Heart right ventricle (tissue), 16 donors: ENCODE results near the gene CDC42EP3. TPM values are rescaled to one million over a fixed set of nuclear protein-coding genes. Genes with fewer than 3 reads are reported as not detected.

ENCODE experiments used
- ATAC-seq, 8 donors: fragments of 200-7000 bp; cut with Tn5 transposase; one replicate each; pipeline ENCODE4 v1.9.1; 2020; ENCODE audit warnings: mild to moderate bottlenecking in 8 of 8, moderate library complexity in 8 of 8, moderate number of reproducible peaks in 1 of 8
- DNase-seq, 2 donors: peaks; one replicate each; pipeline ENCODE4 v3.0.0-alpha.2; 2020
- H3K27ac ChIP-seq, 10 donors: fragments of 200-600 bp; sonication (generic) in 2 of 10; one replicate each; pipeline versions ENCODE4 v1.5.0 to v1.8.0; 2020 to 2022; ENCODE audit warnings: mild to moderate bottlenecking in 3 of 10
- H3K27me3 ChIP-seq, 7 donors: fragments of 200-600 bp; one replicate each; pipeline ENCODE4 v1.8.0; 2021 to 2022; ENCODE audit warnings: mild to moderate bottlenecking in 2 of 7
- H3K36me3 ChIP-seq, 9 donors: fragments of 200-600 bp; sonication (generic) in 1 of 9; one replicate each; pipeline versions ENCODE4 v1.5.0 to v1.8.0; 2020 to 2022; ENCODE audit warnings: mild to moderate bottlenecking in 2 of 9
- H3K4me1 ChIP-seq, 9 donors: fragments of 200-600 bp; sonication (generic) in 1 of 9; one replicate each; pipeline versions ENCODE4 v1.5.0 to v1.8.0; 2020 to 2022; ENCODE audit warnings: mild to moderate bottlenecking in 4 of 9
- H3K4me3 ChIP-seq, 10 donors: fragments of 200-600 bp; sonication (generic) in 2 of 10; one replicate each; pipeline versions ENCODE4 v1.5.0 to v1.8.0; 2020 to 2022; ENCODE audit warnings: mild to moderate bottlenecking in 7 of 10, moderate library complexity in 2 of 10
- H3K9me3 ChIP-seq, 11 donors: fragments of 200-600 bp in 10 of 11; sonication (generic) in 2 of 11; one replicate each; pipeline versions ENCODE4 v1.5.0 to v1.8.0; 2013 to 2022; ENCODE audit warnings: mild to moderate bottlenecking in 2 of 11, control low read depth in 1 of 11, moderate library complexity in 1 of 11
- WGBS, 2 donors: extraction: QIAGEN DNeasy Blood & Tissue Kit; methylation state at CpG; one replicate each; pipeline ENCODE4 v1.1.7; 2013; ENCODE audit warnings: inconsistent platforms in 1 of 2; 5-methylcytosine and 5-hydroxymethylcytosine counted together
- intact Hi-C, 10 donors: fragments of 100-400 bp; cut with DNase I; formaldehyde crosslinking; loops; one replicate each; pipeline versions ENCODE4 v1.11.1 to v1.14.2; 2022
- polyA plus RNA-seq, 2 donors: library from polyadenylated mRNA; stranded (reverse); fragments of 200-250 nt; gene quantifications; one replicate each; pipeline ENCODE4 v1.2.3, GENCODE V29; 2013
- total RNA-seq, 10 donors: library from RNA; stranded (reverse); fragmentation: NEBNext Ultra II Directional in 3 of 10; extraction: Animal tissue kit (Norgen Biotek cat#: 25700) in 3 of 10; gene quantifications; one replicate each; pipeline versions ENCODE4 v1.2.1 to v1.2.4, GENCODE V29; 2021 to 2023
- TF ChIP-seq, protein P1 (sequence below), 9 donors: fragments of 200-600 bp; sonication (generic) in 2 of 9; IDR thresholded peaks; one replicate each; pipeline versions ENCODE4 v1.5.0 to v1.8.0; 2021 to 2022; ENCODE audit warnings: antibody characterized with exemption in 9 of 9, mild to moderate bottlenecking in 5 of 9, moderate library complexity in 1 of 9
- donor health status: Arrhythmogenic right ventricular cardiomyopathy.
- donor health status: ischemic (EF 13 %, LVEDD 7.1; RV severe dilation, severe dysfunction).
- donor health status: healthy with polysubstance abuse.
- donor health status: DM: no; HTN: yes; CAD: no.
- donor health status: DM: no; HTN: no; CAD: no.
- donor health status: ischemic (EF 25% LVEDD 6.9; RV normal size, moderate dysfunction).
- donor health status: ischemic (EF 25% LVEDD 5.7; RV mildly dilated, moderate dysfunction).
- donor health status: healthy.
- donor health status: DM: yes; HTN: yes; CAD: no.
- donor health status: Ischemic cardiomyopathy.
- donor health status: ischemic (EF 35%, LVEDD 5.7; RV mildly dilated, moderate dysfunction).
- donor health status: nonischemic (EF 11% LVEDD 7.7; RV severe dilation, severe dysfunction).
- donor health status: DM: yes; HTN: yes; CAD: no.
- donor health status: PGD.
- donor health status: ischemic (EF 29% LVEDD 5.4; RV normal size, mild dysfunction).
- donor health status: nonischemic (EF 23%, LVEDD 6.1; RV moderate dilation, normal function).

Gene CDC42EP3
- total and polyA plus RNA-seq, 12 donors: 28.4 to 188 (median 120) TPM

GRCh38 chr2:37679072-37679695, 7.7 kb upstream of the CDC42EP3 start:
- no peak for ATAC-seq
- Histone ChIP-seq H3K4me1 (peaks cover 0 to 28% (median 0%) of the 10 kb centered on the region in 9 donors), H3K27me3 (no peaks in the 10 kb centered on the region), H3K27ac (no peak overlapping the region), H3K4me3 (no peak overlapping the region), H3K9me3 (no peaks in the 10 kb centered on the region), H3K36me3 (no peaks in the 10 kb centered on the region)
- no peak for DNase-seq
- TF ChIP-seq, protein P1, sequence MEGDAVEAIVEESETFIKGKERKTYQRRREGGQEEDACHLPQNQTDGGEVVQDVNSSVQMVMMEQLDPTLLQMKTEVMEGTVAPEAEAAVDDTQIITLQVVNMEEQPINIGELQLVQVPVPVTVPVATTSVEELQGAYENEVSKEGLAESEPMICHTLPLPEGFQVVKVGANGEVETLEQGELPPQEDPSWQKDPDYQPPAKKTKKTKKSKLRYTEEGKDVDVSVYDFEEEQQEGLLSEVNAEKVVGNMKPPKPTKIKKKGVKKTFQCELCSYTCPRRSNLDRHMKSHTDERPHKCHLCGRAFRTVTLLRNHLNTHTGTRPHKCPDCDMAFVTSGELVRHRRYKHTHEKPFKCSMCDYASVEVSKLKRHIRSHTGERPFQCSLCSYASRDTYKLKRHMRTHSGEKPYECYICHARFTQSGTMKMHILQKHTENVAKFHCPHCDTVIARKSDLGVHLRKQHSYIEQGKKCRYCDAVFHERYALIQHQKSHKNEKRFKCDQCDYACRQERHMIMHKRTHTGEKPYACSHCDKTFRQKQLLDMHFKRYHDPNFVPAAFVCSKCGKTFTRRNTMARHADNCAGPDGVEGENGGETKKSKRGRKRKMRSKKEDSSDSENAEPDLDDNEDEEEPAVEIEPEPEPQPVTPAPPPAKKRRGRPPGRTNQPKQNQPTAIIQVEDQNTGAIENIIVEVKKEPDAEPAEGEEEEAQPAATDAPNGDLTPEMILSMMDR (IDR thresholded peaks at IDR 0.05): no peak
- intact Hi-C loops: loop anchor here in 8 of 10 donors (5.0 to 10.0 kb wide), 6 partner anchors 116 to 264 kb away; no protein-coding TSS in a partner anchor
- WGBS, 2 donors: 47 to 100% methylated on average over 2 of the region's 2 CpGs

DNA sequence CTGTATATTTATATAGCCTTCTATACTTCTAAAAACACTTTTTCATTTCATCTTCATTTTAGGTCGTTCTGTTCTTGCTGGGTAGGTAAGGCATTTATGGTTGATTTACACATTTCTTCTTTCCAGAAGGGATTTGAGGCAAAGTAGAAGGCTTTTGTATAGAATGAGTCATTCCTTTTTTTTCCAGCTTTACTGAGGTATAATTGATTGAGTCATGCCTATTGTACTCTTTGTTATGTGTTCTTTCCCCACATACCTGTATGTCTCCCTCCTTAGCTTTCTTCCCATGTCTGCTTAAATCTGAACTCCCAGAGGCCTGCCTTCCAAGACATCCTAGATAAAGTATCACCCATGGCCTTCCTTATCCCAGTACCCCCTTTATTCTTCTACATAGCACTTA, 4.8 kb upstream of the CDC42EP3 start:
- Histone ChIP-seq H3K27ac (no peak overlapping the region), H3K36me3 (no peaks in the 10 kb centered on the region), H3K4me1 (peaks cover 0 to 28% (median 3%) of the 10 kb centered on the region in 9 donors), H3K9me3 (no peaks in the 10 kb centered on the region), H3K27me3 (no peaks in the 10 kb centered on the region), H3K4me3 (no peak overlapping the region)
- no peak for DNase-seq
- intact Hi-C loops: loop anchor here in 8 of 10 donors (5.0 to 10.0 kb wide), 6 partner anchors 119 to 261 kb away; no protein-coding TSS in a partner anchor
- TF ChIP-seq, protein P1 (IDR thresholded peaks at IDR 0.05): no peak
- ATAC-seq: no peak
- WGBS, 2 donors: 60 to 77% methylated on average over 1 of the region's 1 CpG

DNA sequence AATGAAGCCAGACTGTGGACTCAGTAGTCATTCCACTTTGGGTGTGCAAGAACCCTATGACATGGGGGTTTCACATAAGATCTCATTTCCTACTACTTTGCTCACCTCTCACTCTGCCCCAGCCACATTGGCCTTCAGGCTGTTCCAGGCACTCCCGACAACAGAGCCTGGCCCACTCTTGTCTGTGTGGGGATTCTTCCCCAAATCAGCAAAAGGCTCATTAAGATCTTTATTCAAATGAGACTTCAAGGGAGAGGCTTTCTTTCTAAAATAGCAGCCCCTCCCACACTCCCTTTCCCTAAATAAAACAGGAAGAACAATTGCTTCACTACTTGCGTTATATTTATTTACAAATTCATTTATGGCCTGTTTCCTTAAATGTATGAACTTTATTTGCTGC, 3.5 kb upstream of the CDC42EP3 start:
- intact Hi-C loops: loop anchor here (5.0 to 10.0 kb wide), 13 partner anchors 88 to 260 kb away; no protein-coding TSS in a partner anchor
- Histone ChIP-seq H3K27me3 (no peaks in the 10 kb centered on the region), H3K36me3 (no peaks in the 10 kb centered on the region), H3K4me3 (no peak overlapping the region), H3K27ac (peak overlapping the region in 4 of 10 donors; percentile 5 to 31 (median 21)), H3K4me1 (peaks cover 0 to 38% (median 6%) of the 10 kb centered on the region in 9 donors), H3K9me3 (no peaks in the 10 kb centered on the region)
- ATAC-seq (no peak), DNase-seq (no peak)
- WGBS, 2 donors: 76 to 79% methylated on average over 2 of the region's 2 CpGs
- TF ChIP-seq, protein P1 (IDR thresholded peaks at IDR 0.05): no peak

DNA sequence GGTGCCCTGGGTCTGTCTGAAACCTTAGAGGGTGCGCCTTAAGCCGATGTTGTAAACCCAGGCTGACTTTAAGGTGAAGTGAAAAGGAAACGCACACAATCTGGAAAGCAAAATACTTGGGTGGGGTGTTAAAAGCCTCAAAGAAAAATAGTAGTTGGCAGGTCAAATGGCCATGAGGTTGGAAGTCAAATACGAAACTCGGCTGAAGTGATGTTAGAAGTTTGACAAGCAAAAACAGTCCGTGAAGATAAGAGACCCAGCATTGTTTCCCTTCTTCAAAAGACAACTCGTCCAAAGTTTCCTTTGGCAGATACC, 1.4 kb upstream of the CDC42EP3 start:
- DNase-seq: no peak
- intact Hi-C loops: loop anchor here (2.0 to 10.0 kb wide), 13 partner anchors 86 to 258 kb away; no protein-coding TSS in a partner anchor
- H3K27me3 ChIP-seq: no peaks in the 10 kb centered on the region
- 6 to 13% methylated on average over 7 of the region's 7 CpGs for WGBS, 2 donors
- peak overlapping the region in 9 of 10 donors; percentile 78 to 99 (median 95) for H3K4me3 ChIP-seq
- no peaks in the 10 kb centered on the region for H3K9me3 ChIP-seq
- TF ChIP-seq, protein P1 (IDR thresholded peaks at IDR 0.05): no peak
- H3K27ac ChIP-seq: peak overlapping the region; percentile 91 to 100 (median 99)
- no peaks in the 10 kb centered on the region for H3K36me3 ChIP-seq
- peaks cover 3 to 58% (median 24%) of the 10 kb centered on the region in 9 donors for H3K4me1 ChIP-seq
- no peak for ATAC-seq
